Effector memory CD8-positive, alpha-beta T cell (primary cell): ENCODE measurements around the gene MAPK1IP1L.
"Not testable (repeated sequence)": the region's sequence is repeated elsewhere in the genome, so short reads cannot be mapped to it uniquely, and the experiment has no call there.

Experiments
- ATAC-seq: fragments of 150-1000 bp; cut with Tn5 transposase; replicated peaks from 2 replicates; pipeline ENCODE4 v1.10.0; 2021; ENCODE audit warnings: mild to moderate bottlenecking, moderate library complexity
- DNase-seq, 3 experiments: peaks; one replicate each; pipeline ENCODE4 v3.0.0; 2021
- H3K27ac Mint-ChIP-seq, 2 donors: one replicate each; pipeline ENCODE4 v1.8.0; 2022; ENCODE audit warnings: mild to moderate bottlenecking in 2 of 2, mixed read lengths in 2 of 2, moderate library complexity in 2 of 2
- H3K27me3 Mint-ChIP-seq, 2 donors: one replicate each; pipeline ENCODE4 v1.8.0; 2022; ENCODE audit warnings: mixed read lengths in 2 of 2
- H3K36me3 Mint-ChIP-seq: one replicate; pipeline ENCODE4 v1.8.0; 2022; ENCODE audit warnings: mild to moderate bottlenecking, moderate library complexity, mixed read lengths; ENCODE audit not compliant: insufficient read depth
- H3K4me1 Mint-ChIP-seq, 2 donors: one replicate each; pipeline ENCODE4 v1.8.0; 2022; ENCODE audit warnings: low read depth in 2 of 2, mixed read lengths in 2 of 2
- H3K4me3 Mint-ChIP-seq, 2 donors: one replicate each; pipeline ENCODE4 v1.8.0; 2022; ENCODE audit warnings: mild to moderate bottlenecking in 2 of 2, mixed read lengths in 2 of 2, moderate library complexity in 2 of 2
- H3K9me3 Mint-ChIP-seq, 2 donors: one replicate each; pipeline ENCODE4 v1.8.0; 2022; ENCODE audit warnings: mixed read lengths in 2 of 2
- total RNA-seq, 9 experiments: gene quantifications; one replicate each; lab custom pipeline; 2026; lab: John Stamatoyannopoulos, UW

MAPK1IP1L gene
- total RNA-seq: 83.9 to 107 (median 95.6) reads per million in 9 experiments

- H3K36me3 Mint-ChIP-seq: peaks cover 43% of the 10 kb centered on the region
- peak; percentile 88 for ATAC-seq
- H3K9me3 Mint-ChIP-seq: no peaks in the 10 kb centered on the region
- peak within 1 kb of the TSS; percentile 86 to 94 for H3K4me3 Mint-ChIP-seq
- H3K4me1 Mint-ChIP-seq: peaks cover 25 to 41% of the 10 kb centered on the region in 2 donors
- H3K27me3 Mint-ChIP-seq: no peaks in the 10 kb centered on the region
- peak within 1 kb of the TSS; percentile 98 for H3K27ac Mint-ChIP-seq
- peak; percentile 87 to 94 (median 92) for DNase-seq
Measured at GRCh38 chr14:55051423-55052268, at the start of gene MAPK1IP1L. Gene MAPK1IP1L, plus strand, starts transcription at chr14:55051647. Its CDS starts 10,037 bp downstream, at chr14:55061684.

GRCh38 chr14:55005071-55005470 lies 46.4 kb upstream of the MAPK1IP1L start:
- DNase-seq: no peak
- Mint-ChIP-seq H3K9me3 (no peaks in the 10 kb centered on the region), H3K27ac (peak overlapping the region in 1 of 2 donors; percentile 29), H3K27me3 (no peaks in the 10 kb centered on the region), H3K36me3 (peaks cover 6% of the 10 kb centered on the region), H3K4me3 (no peak overlapping the region), H3K4me1 (no peaks in the 10 kb centered on the region)
- no peak for ATAC-seq

- H3K9me3 Mint-ChIP-seq: no peaks in the 10 kb centered on the region
- no peaks in the 10 kb centered on the region for H3K36me3 Mint-ChIP-seq
- H3K4me3 Mint-ChIP-seq: no peak overlapping the region
- H3K4me1 Mint-ChIP-seq: no peaks in the 10 kb centered on the region
- H3K27ac Mint-ChIP-seq: no peak overlapping the region
- H3K27me3 Mint-ChIP-seq: no peaks in the 10 kb centered on the region
- no peak for DNase-seq
- ATAC-seq: no peak
Measured at GRCh38 chr14:55015006-55015405, 36.4 kb upstream of the MAPK1IP1L start.

GRCh38 chr14:55019968-55020554 lies 31.4 kb upstream of the MAPK1IP1L start:
- Mint-ChIP-seq H3K9me3 (no peaks in the 10 kb centered on the region), H3K27me3 (no peaks in the 10 kb centered on the region), H3K36me3 (peaks cover 3% of the 10 kb centered on the region), H3K27ac (peak overlapping the region in 1 of 2 donors; percentile 9), H3K4me1 (peaks cover 0 to 4% of the 10 kb centered on the region in 2 donors), H3K4me3 (no peak overlapping the region)
- no peak for DNase-seq
- no peak for ATAC-seq

GRCh38 chr14:55024365-55024764 lies 27.1 kb upstream of the MAPK1IP1L start:
- ATAC-seq, H3K4me3 Mint-ChIP-seq, DNase-seq, H3K27me3 Mint-ChIP-seq, H3K9me3 Mint-ChIP-seq, H3K27ac Mint-ChIP-seq: not testable (repeated sequence)
- peaks cover 16% of the 10 kb centered on the region for H3K36me3 Mint-ChIP-seq
- peaks cover 27 to 34% of the 10 kb centered on the region in 2 donors for H3K4me1 Mint-ChIP-seq

GRCh38 chr14:55025948-55026347 lies 25.5 kb upstream of the MAPK1IP1L start:
- DNase-seq: no peak
- Mint-ChIP-seq H3K27me3 (no peaks in the 10 kb centered on the region), H3K4me1 (peaks cover 27 to 41% of the 10 kb centered on the region in 2 donors)

GRCh38 chr14:55026441-55026792 lies 25.0 kb upstream of the MAPK1IP1L start:
- no peaks in the 10 kb centered on the region for H3K9me3 Mint-ChIP-seq
- H3K36me3 Mint-ChIP-seq: peaks cover 16% of the 10 kb centered on the region
- ATAC-seq: no peak
- H3K4me1 Mint-ChIP-seq: peaks cover 27 to 45% of the 10 kb centered on the region in 2 donors
- peak overlapping the region; percentile 86 to 92 for H3K4me3 Mint-ChIP-seq
- H3K27me3 Mint-ChIP-seq: no peaks in the 10 kb centered on the region
- H3K27ac Mint-ChIP-seq: peak overlapping the region; percentile 94 to 95
- no peak for DNase-seq

More at GRCh38 chr14:55025948-55026347, 25.5 kb upstream of the MAPK1IP1L start:
- ATAC-seq: no peak
- H3K36me3 Mint-ChIP-seq: peaks cover 16% of the 10 kb centered on the region
- no peaks in the 10 kb centered on the region for H3K9me3 Mint-ChIP-seq
- H3K4me3 Mint-ChIP-seq: peak overlapping the region; percentile 86 to 92
- peak overlapping the region; percentile 94 to 95 for H3K27ac Mint-ChIP-seq

GRCh38 chr14:55026793-55027561 lies 24.5 kb upstream of the MAPK1IP1L start, which contains the start of the genes SOCS4 and WDHD1:
Gene SOCS4, plus strand, starts transcription at chr14:55027236. Its CDS starts 15,806 bp downstream, at chr14:55043042.
Gene WDHD1, minus strand, starts transcription at chr14:55027099. Its CDS starts 312 bp downstream, at chr14:55026787.
- H3K9me3 Mint-ChIP-seq: no peaks in the 10 kb centered on the region
- H3K36me3 Mint-ChIP-seq: peaks cover 16% of the 10 kb centered on the region
- H3K4me1 Mint-ChIP-seq: peaks cover 27 to 47% of the 10 kb centered on the region in 2 donors
- DNase-seq (peak; percentile 95 to 96 (median 96)), ATAC-seq (peak; percentile 90)
- H3K4me3 Mint-ChIP-seq: peak within 1 kb of the TSS; percentile 86 to 92
- H3K27me3 Mint-ChIP-seq: no peaks in the 10 kb centered on the region
- H3K27ac Mint-ChIP-seq: peak within 1 kb of the TSS; percentile 94 to 95

- H3K9me3 Mint-ChIP-seq: no peaks in the 10 kb centered on the region
- DNase-seq (no peak), ATAC-seq (no peak)
- no peaks in the 10 kb centered on the region for H3K27me3 Mint-ChIP-seq
- peak overlapping the region; percentile 94 to 95 for H3K27ac Mint-ChIP-seq
- H3K4me1 Mint-ChIP-seq: peaks cover 27 to 47% of the 10 kb centered on the region in 2 donors
- H3K4me3 Mint-ChIP-seq: peak overlapping the region; percentile 86 to 92
- peaks cover 23% of the 10 kb centered on the region for H3K36me3 Mint-ChIP-seq
Measured at GRCh38 chr14:55028066-55028465, 23.4 kb upstream of the MAPK1IP1L start.

- Mint-ChIP-seq H3K27ac (no peak overlapping the region), H3K4me3 (peak overlapping the region; percentile 86 to 92), H3K4me1 (peaks cover 27 to 47% of the 10 kb centered on the region in 2 donors), H3K27me3 (no peaks in the 10 kb centered on the region), H3K36me3 (peaks cover 27% of the 10 kb centered on the region), H3K9me3 (no peaks in the 10 kb centered on the region)
- DNase-seq: no peak
- no peak for ATAC-seq
Measured at GRCh38 chr14:55028476-55028875, 23.0 kb upstream of the MAPK1IP1L start.

GRCh38 chr14:55031190-55031589 lies 20.3 kb upstream of the MAPK1IP1L start:
- Mint-ChIP-seq H3K9me3 (no peaks in the 10 kb centered on the region), H3K4me1 (peaks cover 20 to 34% of the 10 kb centered on the region in 2 donors), H3K36me3 (peaks cover 51% of the 10 kb centered on the region), H3K27me3 (no peaks in the 10 kb centered on the region), H3K4me3 (no peak overlapping the region), H3K27ac (no peak overlapping the region)
- ATAC-seq (no peak), DNase-seq (no peak)

- not testable (repeated sequence) for DNase-seq, ATAC-seq, H3K4me1 Mint-ChIP-seq, H3K9me3 Mint-ChIP-seq, H3K4me3 Mint-ChIP-seq, H3K27me3 Mint-ChIP-seq
- Mint-ChIP-seq H3K27ac (peak overlapping the region; percentile 32 to 49), H3K36me3 (peaks cover 47% of the 10 kb centered on the region)
Measured at GRCh38 chr14:55037995-55038394, 13.5 kb upstream of the MAPK1IP1L start.

- DNase-seq (no peak), ATAC-seq (no peak)
- peaks cover 40% of the 10 kb centered on the region for H3K36me3 Mint-ChIP-seq
- H3K9me3 Mint-ChIP-seq: no peaks in the 10 kb centered on the region
- peak overlapping the region; percentile 2 to 5 for H3K27ac Mint-ChIP-seq
- H3K4me1 Mint-ChIP-seq: peaks cover 3 to 6% of the 10 kb centered on the region in 2 donors
- no peaks in the 10 kb centered on the region for H3K27me3 Mint-ChIP-seq
- no peak overlapping the region for H3K4me3 Mint-ChIP-seq
Measured at GRCh38 chr14:55038708-55039107, 12.7 kb upstream of the MAPK1IP1L start.
